Cardiac muscle cell (in vitro differentiated cells and primary cell): ENCODE data around the gene PSORS1C2. TPM values are rescaled to one million over a fixed set of nuclear protein-coding genes. Genes with fewer than 3 reads are reported as not detected.

Source experiments
- DNase-seq, 2 donors: peaks; one replicate each; pipeline versions ENCODE4 v3.0.0 to v3.0.0-alpha.2; 2010 to 2017; ENCODE audit warnings: low read depth in 1 of 2, low spot score in 1 of 2
- H3K27ac ChIP-seq: fragments of 200-600 bp; sonication (generic); 2 replicates; pipeline ENCODE4 v1.5.1; 2016
- H3K27me3 ChIP-seq: fragments of 200-600 bp; sonication (generic); 2 replicates; pipeline ENCODE4 v1.6.0; 2016; ENCODE audit warnings: control low read depth
- H3K36me3 ChIP-seq: fragments of 200-600 bp; sonication (generic); 2 replicates; pipeline ENCODE4 v1.5.1; 2016; ENCODE audit warnings: control low read depth
- H3K4me1 ChIP-seq: fragments of 200-600 bp; sonication (generic); 2 replicates; pipeline ENCODE4 v1.8.1; 2017; ENCODE audit warnings: low read depth, mild to moderate bottlenecking, mixed run types
- H3K4me3 ChIP-seq: fragments of 200-600 bp; sonication (generic); 2 replicates; pipeline ENCODE4 v1.5.1; 2016; ENCODE audit warnings: mild to moderate bottlenecking
- H3K9me3 ChIP-seq: fragments of 200-600 bp; sonication (generic); 2 replicates; pipeline ENCODE4 v1.5.1; 2017; ENCODE audit warnings: low read depth, mild to moderate bottlenecking, control low read depth
- polyA plus RNA-seq: library from polyadenylated mRNA; unstranded; fragments of >200 nt; fragmentation: Nextera tagmentation; extraction: Ambion mirVana; gene quantifications from 2 replicates; pipeline ENCODE4 v1.2.1, GENCODE V29; 2016
- total RNA-seq: library from RNA; depleted of rRNA; stranded (reverse); fragments of >200 nt; gene quantifications from 2 replicates; pipeline ENCODE4 v1.2.3, GENCODE V29; 2016
- TF ChIP-seq, protein P1 (sequence below): IDR thresholded peaks from 2 replicates; pipeline ENCODE4 v1.5.1; 2012; ENCODE audit warnings: low read depth, mild to moderate bottlenecking, low read length

Gene PSORS1C2
- total and polyA plus RNA-seq, 2 experiments from 2014 or later, result not detected

- Histone ChIP-seq H3K4me3 (no peak overlapping the region), H3K36me3 (no peaks in the 10 kb centered on the region), H3K27ac (no peak overlapping the region), H3K4me1 (no peaks in the 10 kb centered on the region), H3K27me3 (no peaks in the 10 kb centered on the region), H3K9me3 (no peaks in the 10 kb centered on the region)
- peak; percentile 41 to 93 for DNase-seq
- TF ChIP-seq, protein P1, sequence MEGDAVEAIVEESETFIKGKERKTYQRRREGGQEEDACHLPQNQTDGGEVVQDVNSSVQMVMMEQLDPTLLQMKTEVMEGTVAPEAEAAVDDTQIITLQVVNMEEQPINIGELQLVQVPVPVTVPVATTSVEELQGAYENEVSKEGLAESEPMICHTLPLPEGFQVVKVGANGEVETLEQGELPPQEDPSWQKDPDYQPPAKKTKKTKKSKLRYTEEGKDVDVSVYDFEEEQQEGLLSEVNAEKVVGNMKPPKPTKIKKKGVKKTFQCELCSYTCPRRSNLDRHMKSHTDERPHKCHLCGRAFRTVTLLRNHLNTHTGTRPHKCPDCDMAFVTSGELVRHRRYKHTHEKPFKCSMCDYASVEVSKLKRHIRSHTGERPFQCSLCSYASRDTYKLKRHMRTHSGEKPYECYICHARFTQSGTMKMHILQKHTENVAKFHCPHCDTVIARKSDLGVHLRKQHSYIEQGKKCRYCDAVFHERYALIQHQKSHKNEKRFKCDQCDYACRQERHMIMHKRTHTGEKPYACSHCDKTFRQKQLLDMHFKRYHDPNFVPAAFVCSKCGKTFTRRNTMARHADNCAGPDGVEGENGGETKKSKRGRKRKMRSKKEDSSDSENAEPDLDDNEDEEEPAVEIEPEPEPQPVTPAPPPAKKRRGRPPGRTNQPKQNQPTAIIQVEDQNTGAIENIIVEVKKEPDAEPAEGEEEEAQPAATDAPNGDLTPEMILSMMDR, result no peak
Measured at GRCh38 chr6:31122791-31123706, 15.8 kb downstream of the PSORS1C2 start.

- DNase-seq, result no peak
- TF ChIP-seq, protein P1, result no peak
Measured at GRCh38 chr6:31121131-31121790, 17.6 kb downstream of the PSORS1C2 start.

GRCh38 chr6:31120151-31120915, 18.5 kb downstream of the PSORS1C2 start, which contains the start of gene CDSN:
Gene CDSN, minus strand, starts transcription at chr6:31120446. Its CDS starts 27 bp downstream, at chr6:31120419.
- TF ChIP-seq, protein P1, result no peak

More at GRCh38 chr6:31121131-31121790, 17.6 kb downstream of the PSORS1C2 start:
- no peaks in the 10 kb centered on the region for H3K27me3 ChIP-seq
- no peak overlapping the region for H3K27ac ChIP-seq
- H3K4me1 ChIP-seq, result no peaks in the 10 kb centered on the region
- no peak overlapping the region for H3K4me3 ChIP-seq
- no peaks in the 10 kb centered on the region for H3K36me3 ChIP-seq
- H3K9me3 ChIP-seq, result no peaks in the 10 kb centered on the region

GRCh38 chr6:31118178-31118577, 20.7 kb downstream of the PSORS1C2 start:
- H3K4me3 ChIP-seq, result no peak overlapping the region
- no peaks in the 10 kb centered on the region for H3K27me3 ChIP-seq
- H3K9me3 ChIP-seq, result no peaks in the 10 kb centered on the region
- no peak overlapping the region for H3K27ac ChIP-seq
- no peaks in the 10 kb centered on the region for H3K36me3 ChIP-seq
- H3K4me1 ChIP-seq, result no peaks in the 10 kb centered on the region
- no peak for DNase-seq
- TF ChIP-seq, protein P1, result no peak

More at GRCh38 chr6:31120151-31120915, 18.5 kb downstream of the PSORS1C2 start, which contains the start of gene CDSN:
- DNase-seq, result no peak
- Histone ChIP-seq H3K4me1 (no peaks in the 10 kb centered on the region), H3K36me3 (no peaks in the 10 kb centered on the region), H3K4me3 (no peak within 1 kb of the TSS), H3K9me3 (no peaks in the 10 kb centered on the region), H3K27ac (no peak within 1 kb of the TSS), H3K27me3 (no peaks in the 10 kb centered on the region)
